Activated T-helper 17 cell treated with anti-CD3 and anti-CD28 coated beads, Interleukin-2, amount 50 U/mL, for 72 hours (primary cell): ENCODE data around the gene CASP8. TPM values are rescaled to one million over a fixed set of nuclear protein-coding genes. Genes with fewer than 3 reads are reported as not detected.
A peak's percentile ranks its signal among the peaks of the same experiment; 100 is the strongest.
"Not testable (repeated sequence)": the region's sequence is repeated elsewhere in the genome, so short reads cannot be mapped to it uniquely, and the experiment has no call there.

ENCODE experiments used
- ATAC-seq: fragments of 150-1000 bp; cut with Tn5 transposase; replicated peaks from 2 replicates; pipeline ENCODE4 v1.10.0; 2021; ENCODE audit warnings: mild to moderate bottlenecking, moderate library complexity
- H3K27ac Mint-ChIP-seq: one replicate; pipeline ENCODE4 v1.8.0; 2022; ENCODE audit warnings: mixed read lengths
- H3K27me3 Mint-ChIP-seq: one replicate; pipeline ENCODE4 v1.8.0; 2022; ENCODE audit warnings: mixed read lengths
- H3K36me3 Mint-ChIP-seq: one replicate; pipeline ENCODE4 v1.8.0; 2022; ENCODE audit warnings: low read depth, mild to moderate bottlenecking, mixed read lengths
- H3K4me1 Mint-ChIP-seq: one replicate; pipeline ENCODE4 v1.8.0; 2022; ENCODE audit warnings: mixed read lengths
- H3K4me3 Mint-ChIP-seq: one replicate; pipeline ENCODE4 v1.8.0; 2022; ENCODE audit warnings: mild to moderate bottlenecking, mixed read lengths
- H3K9me3 Mint-ChIP-seq: one replicate; pipeline ENCODE4 v1.8.0; 2022; ENCODE audit warnings: mixed read lengths
- total RNA-seq, 2 donors: library from RNA; stranded (reverse); gene quantifications; one replicate each; pipeline ENCODE4 v1.2.3, GENCODE V29; 2022

The CASP8 gene
- total RNA-seq, 2 donors from 2014 or later, result 119 to 128 TPM

DNA sequence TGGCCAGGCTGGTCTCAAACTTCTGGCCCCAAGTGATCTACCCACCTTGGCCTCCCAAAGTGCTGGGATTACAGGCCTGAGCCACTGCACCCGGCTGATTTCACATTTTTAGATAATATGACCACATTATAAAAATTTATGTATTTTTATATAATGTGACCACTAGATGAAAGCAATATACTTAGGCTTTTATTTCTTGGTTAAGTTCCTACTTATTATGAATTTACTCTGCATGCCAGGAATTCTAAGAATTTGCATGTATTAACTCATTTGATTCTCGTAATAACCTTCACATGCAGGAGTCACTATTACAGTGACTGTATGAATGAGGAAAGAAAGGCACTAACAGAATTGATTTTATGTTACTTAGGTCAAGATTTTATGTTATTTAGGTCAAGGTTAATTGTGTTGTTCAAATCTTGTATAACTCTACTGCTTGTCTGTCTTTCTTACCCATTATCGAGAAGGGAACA is 25.6 kb upstream of the CASP8 start:
- Mint-ChIP-seq H3K36me3 (peaks cover 64% of the 10 kb centered on the region), H3K9me3 (no peaks in the 10 kb centered on the region), H3K4me3 (peak overlapping the region; percentile 91), H3K27me3 (no peaks in the 10 kb centered on the region), H3K27ac (peak overlapping the region; percentile 87), H3K4me1 (peaks cover 28% of the 10 kb centered on the region)
- ATAC-seq, result no peak

DNA sequence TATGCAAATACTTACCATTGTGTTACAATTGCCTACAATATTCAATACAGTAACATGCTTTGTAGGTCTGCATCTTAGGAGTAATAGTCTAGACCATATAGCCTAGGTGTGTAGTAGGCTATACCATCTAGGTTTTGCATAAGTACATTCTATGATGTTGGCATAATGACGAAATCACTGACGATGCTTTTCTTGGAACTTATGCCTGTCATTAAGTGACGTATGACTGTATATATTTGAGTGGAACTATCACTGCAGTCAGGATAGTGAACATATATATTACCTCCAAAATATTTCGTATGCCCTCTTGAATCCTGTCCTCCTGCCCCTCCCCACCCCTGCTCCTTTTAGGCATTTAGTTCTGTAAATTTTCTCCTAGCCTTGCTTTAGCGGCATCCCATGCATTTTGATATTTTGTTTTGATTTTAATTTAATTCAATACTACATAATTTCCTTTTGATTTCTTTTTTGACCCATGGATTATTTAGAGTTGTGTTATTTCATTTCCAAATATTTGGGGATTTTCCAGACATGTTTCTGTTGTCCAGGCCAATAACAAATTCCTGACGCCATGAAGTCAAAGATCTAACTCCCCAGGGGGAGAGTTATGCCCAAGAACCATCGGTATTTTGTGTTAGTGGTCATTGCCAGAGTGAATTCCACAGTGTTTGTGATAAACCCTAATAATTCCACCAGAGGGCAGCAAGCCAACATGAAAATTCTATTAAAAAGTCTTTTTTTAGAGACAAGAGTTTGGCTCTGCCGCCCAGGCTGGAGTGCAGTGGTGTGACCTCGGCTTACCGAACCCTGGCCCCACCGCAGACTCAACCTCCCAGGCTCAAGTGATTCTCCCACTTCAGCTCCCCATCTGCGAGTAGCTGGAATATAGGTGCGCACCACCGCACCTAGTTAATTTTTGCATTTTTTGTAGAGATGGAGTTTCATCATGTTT is 24.2 kb upstream of the CASP8 start:
- peak; percentile 32 for ATAC-seq
- Mint-ChIP-seq H3K4me3 (peak overlapping the region; percentile 91), H3K4me1 (peaks cover 35% of the 10 kb centered on the region), H3K27ac (peak overlapping the region; percentile 87), H3K36me3 (peaks cover 78% of the 10 kb centered on the region), H3K9me3 (no peaks in the 10 kb centered on the region), H3K27me3 (no peaks in the 10 kb centered on the region)

DNA sequence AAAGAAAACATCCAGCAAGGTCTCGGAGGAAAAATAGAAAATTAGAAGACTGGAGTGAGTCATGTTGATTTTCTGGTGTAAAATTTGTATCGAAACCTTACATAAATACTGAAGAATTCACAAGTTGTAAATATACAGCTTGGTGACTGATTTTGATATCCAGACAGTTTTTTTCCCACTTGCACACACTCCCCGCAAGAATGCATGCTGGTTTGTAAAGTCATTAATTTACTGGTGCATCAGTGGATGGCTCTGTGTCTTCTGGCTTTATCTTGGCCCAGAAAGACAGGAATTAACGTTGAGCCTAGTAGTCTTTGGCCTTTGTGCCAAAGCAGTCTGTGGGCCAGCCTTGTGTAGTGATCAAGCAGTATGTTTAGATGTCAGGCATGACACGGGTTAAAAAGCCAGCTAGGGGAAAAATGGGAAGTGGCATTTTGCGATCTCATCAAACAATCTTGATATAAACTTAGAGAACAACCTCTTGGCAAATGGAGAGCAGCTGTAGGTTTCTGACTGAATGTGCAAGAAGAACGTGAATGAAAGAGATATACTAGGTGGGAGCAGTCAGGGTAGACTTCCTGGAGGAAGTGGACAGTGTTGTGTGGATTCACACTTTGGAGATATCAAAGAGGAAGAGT is 22.7 kb upstream of the CASP8 start:
- peaks cover 32% of the 10 kb centered on the region for H3K4me1 Mint-ChIP-seq
- no peak for ATAC-seq
- H3K27me3 Mint-ChIP-seq, result no peaks in the 10 kb centered on the region
- peak overlapping the region; percentile 91 for H3K4me3 Mint-ChIP-seq
- peak overlapping the region; percentile 87 for H3K27ac Mint-ChIP-seq
- peaks cover 86% of the 10 kb centered on the region for H3K36me3 Mint-ChIP-seq
- no peaks in the 10 kb centered on the region for H3K9me3 Mint-ChIP-seq

DNA sequence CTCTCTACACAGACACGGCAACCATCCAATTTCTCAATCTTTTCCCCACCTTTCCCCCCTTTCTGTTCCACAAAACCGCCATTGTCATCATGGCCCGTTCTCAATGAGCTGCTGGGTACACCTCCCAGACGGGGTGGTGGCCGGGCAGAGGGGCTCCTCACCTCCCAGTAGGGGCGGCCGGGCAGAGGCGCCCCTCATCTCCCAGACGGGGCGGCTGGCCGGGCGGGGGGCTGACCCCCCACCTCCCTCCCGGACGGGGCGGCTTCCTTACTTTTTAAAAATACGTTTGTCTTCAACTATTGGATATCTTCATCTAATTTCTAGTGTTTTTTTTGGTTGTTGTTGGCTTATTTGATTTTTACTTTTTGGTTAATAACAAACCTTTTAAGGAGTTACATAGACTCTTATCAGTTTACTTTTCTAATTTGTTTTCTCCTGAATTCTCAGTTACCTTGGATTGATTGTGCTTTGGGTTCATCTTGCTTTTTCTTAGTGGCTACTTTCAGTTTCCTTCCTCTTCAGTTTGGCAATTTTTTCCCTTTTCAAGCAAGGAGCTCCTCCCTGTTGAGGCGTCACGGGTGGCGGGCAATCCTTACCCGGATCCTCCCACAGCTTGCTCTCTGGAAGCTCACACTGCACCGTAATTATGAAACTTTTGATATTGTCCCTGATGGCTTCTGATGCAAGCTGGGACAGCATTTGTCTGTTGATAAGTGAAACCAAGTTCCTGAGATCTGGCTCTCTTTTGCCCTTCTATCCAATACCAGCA is 21.0 kb upstream of the CASP8 start:
- H3K9me3 Mint-ChIP-seq, H3K27me3 Mint-ChIP-seq: not testable (repeated sequence)
- H3K4me1 Mint-ChIP-seq, result peaks cover 35% of the 10 kb centered on the region
- peak overlapping the region; percentile 58 for H3K27ac Mint-ChIP-seq
- H3K36me3 Mint-ChIP-seq, result peaks cover 75% of the 10 kb centered on the region
- H3K4me3 Mint-ChIP-seq, result peak overlapping the region; percentile 53
- ATAC-seq, result peak; percentile 60

DNA sequence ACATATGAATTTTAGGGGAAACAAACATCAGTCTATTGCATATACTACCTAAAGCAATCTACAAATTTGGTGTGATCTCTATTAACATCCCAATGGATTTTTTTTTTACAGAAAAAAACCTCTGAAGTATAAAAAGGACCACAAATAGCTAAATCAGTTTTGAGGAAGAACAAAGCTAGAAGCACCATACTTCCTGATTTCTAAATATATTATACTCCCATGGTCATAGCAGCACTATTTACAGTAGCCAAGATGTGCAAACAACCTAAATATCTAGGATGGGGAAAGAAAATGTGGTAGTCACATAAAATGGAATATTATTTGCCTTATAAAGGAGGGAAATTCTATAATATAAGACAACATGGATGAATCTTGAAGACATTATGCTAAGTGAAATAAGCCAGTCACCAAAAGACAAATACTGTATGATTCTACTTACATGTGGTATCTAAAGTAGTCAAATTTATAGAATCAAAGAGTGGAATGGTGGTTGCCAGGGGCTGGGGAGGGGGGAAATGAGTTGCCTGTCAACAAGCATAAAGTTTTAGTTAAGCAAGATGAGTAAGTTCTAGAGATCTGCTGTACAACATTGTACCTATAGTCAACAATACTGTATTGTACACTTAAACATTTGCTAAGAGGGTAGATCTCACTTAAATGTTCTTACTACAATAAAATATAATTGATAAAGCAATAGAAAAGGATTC is 17.6 kb upstream of the CASP8 start:
- Mint-ChIP-seq H3K36me3 (peaks cover 50% of the 10 kb centered on the region), H3K9me3 (no peaks in the 10 kb centered on the region), H3K4me3 (no peak overlapping the region), H3K4me1 (peaks cover 37% of the 10 kb centered on the region), H3K27ac (peak overlapping the region; percentile 72), H3K27me3 (no peaks in the 10 kb centered on the region)
- ATAC-seq, result peak; percentile 47

DNA sequence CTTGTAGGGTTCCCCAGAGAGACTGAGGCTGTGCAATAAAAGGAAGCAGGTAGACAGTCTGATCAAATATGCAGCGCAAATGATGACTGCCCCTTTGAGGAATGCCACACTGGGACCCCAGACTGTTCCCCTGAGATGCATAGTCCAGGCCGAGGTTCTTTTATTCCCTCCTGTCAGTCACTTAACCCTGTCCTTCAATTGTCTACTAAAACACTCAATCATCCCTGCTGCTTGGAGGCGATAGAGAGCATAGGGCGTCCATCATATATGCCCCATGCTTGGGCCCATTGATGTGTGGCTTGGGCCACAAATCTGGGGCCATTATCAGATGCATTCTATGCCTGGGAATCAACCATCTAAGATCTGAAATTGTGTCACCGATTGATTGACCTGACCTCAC is 15.5 kb upstream of the CASP8 start:
- Mint-ChIP-seq H3K27me3 (no peaks in the 10 kb centered on the region), H3K27ac (peak overlapping the region; percentile 37), H3K4me1 (peaks cover 34% of the 10 kb centered on the region), H3K4me3 (no peak overlapping the region), H3K36me3 (peaks cover 30% of the 10 kb centered on the region), H3K9me3 (no peaks in the 10 kb centered on the region)
- no peak for ATAC-seq

DNA sequence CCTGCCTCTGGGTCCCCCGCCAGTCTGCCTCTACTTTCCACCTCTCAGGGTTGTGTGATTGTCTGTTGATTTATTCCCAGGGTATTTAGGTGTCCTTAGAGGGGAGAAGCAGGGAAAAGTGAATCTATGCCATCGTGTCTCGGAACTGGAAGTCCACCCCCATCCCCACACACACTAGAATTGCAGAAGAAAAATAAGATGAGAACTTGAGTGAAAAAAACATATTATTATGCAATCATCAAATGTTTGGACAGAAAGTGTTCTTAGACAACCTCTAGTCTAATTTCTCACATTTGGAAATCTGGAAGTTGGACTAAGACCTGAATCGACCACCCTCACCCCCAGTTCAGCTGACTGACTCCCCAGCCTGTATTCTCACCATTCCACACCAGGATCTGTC is 14.1 kb upstream of the CASP8 start:
- Mint-ChIP-seq H3K36me3 (peaks cover 28% of the 10 kb centered on the region), H3K4me1 (peaks cover 34% of the 10 kb centered on the region), H3K9me3 (no peaks in the 10 kb centered on the region), H3K27me3 (no peaks in the 10 kb centered on the region), H3K27ac (no peak overlapping the region), H3K4me3 (no peak overlapping the region)
- no peak for ATAC-seq

DNA sequence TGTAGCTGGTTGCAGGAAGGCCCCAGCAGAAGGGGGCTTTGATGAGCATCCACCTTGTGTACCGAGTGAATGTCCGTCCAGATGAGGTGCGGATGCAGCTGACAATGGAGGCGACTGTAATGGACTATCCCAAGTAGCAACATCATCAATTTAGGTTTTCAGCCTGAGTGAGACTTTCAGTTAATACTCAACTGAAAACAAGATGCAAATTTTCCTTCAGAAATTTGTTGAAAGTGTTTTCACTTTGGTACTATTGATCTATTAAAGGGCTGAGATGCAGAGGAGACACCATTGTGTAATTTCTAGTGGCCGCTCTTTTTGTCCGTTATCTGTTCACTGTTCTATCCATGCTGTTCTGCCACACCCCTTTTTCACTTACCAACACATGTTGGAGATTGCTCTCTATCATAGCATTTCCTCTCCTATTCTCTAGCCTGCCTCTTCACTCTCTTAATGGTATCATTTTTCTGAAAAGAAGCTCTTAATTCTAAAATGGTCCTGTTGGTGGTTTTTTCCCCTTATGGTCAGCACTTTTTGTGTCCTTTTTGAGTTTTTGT is 12.0 kb upstream of the CASP8 start:
- Mint-ChIP-seq H3K27ac (peak overlapping the region; percentile 0), H3K27me3 (no peaks in the 10 kb centered on the region), H3K4me1 (peaks cover 44% of the 10 kb centered on the region), H3K4me3 (no peak overlapping the region), H3K36me3 (peaks cover 30% of the 10 kb centered on the region), H3K9me3 (no peaks in the 10 kb centered on the region)
- no peak for ATAC-seq

DNA sequence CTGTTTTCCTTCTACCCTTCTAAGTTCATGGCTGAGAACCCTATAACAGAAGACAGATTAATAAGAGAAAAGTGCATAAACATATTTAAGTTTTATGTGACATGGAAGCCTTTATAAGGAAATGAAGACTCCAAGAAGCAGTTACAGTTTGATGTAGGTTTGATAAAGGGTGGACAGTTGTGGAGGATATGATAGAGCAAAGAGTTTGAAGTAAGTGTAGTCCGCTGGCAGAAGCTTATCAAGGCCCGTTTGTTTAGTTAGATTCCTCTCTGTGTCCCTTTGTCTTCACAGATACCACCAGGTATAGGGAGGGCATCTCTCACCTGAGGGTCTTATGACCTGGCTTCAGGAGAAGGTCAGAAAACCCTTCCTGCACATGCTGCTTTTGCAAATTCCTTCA is 10.4 kb upstream of the CASP8 start:
- no peak for ATAC-seq
- Mint-ChIP-seq H3K27me3 (no peaks in the 10 kb centered on the region), H3K27ac (peak overlapping the region; percentile 28), H3K36me3 (peaks cover 41% of the 10 kb centered on the region), H3K4me1 (peaks cover 53% of the 10 kb centered on the region), H3K4me3 (no peak overlapping the region), H3K9me3 (no peaks in the 10 kb centered on the region)

DNA sequence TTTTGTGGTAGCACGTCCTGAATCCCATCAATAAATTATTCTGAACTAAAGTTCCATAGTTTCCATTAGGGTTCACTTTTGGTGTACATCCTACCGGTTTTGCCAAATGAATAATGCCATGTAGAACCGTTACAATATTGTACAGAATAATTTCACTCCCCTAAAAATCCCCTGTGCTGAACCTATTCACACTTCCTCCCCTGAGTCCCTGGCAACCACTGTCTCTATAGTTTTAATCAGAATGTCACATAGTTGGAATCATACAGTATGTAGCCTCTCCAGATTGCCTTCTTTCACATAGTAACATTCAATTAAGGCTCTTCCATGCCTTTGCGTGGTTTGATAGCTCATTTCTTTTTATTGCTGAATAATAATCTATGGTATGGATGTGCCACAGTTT is 9.6 kb upstream of the CASP8 start:
- H3K4me3 Mint-ChIP-seq, result no peak overlapping the region
- H3K36me3 Mint-ChIP-seq, result peaks cover 45% of the 10 kb centered on the region
- H3K4me1 Mint-ChIP-seq, result peaks cover 53% of the 10 kb centered on the region
- no peaks in the 10 kb centered on the region for H3K9me3 Mint-ChIP-seq
- peak overlapping the region; percentile 20 for H3K27ac Mint-ChIP-seq
- ATAC-seq, result no peak
- no peaks in the 10 kb centered on the region for H3K27me3 Mint-ChIP-seq

DNA sequence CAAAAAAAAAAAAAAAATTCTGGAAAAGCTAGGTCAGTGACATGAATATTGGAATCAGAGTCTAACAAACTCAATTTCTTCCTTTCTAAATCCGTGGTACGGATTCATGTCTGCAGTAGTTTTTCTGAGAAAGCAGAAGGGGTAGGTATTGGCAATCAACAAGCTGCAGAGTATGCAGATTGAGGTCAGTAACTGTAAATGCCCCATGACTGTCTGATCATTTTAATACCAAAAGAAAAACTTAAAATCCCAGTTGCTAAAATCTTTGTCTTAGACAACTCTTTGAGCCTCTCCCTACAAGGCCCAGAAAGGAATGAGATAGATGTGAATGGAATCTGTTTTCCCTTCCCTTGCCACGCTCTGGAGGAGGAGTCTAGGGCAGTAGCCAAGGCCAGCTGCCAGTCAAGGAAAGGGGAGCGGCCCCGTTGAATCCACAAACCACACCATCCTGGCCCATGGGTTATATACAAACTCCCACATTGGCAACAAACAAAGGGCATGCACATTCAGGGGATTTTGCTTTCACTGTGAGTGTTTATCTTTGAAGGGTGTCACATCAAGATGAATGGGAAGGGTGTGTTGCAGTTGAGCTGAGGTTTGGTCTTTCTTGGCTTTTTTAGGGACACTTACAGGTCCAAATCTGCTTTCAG is 6.1 kb upstream of the CASP8 start:
- Mint-ChIP-seq H3K36me3 (peaks cover 65% of the 10 kb centered on the region), H3K9me3 (no peaks in the 10 kb centered on the region), H3K4me3 (peak overlapping the region; percentile 69)

DNA sequence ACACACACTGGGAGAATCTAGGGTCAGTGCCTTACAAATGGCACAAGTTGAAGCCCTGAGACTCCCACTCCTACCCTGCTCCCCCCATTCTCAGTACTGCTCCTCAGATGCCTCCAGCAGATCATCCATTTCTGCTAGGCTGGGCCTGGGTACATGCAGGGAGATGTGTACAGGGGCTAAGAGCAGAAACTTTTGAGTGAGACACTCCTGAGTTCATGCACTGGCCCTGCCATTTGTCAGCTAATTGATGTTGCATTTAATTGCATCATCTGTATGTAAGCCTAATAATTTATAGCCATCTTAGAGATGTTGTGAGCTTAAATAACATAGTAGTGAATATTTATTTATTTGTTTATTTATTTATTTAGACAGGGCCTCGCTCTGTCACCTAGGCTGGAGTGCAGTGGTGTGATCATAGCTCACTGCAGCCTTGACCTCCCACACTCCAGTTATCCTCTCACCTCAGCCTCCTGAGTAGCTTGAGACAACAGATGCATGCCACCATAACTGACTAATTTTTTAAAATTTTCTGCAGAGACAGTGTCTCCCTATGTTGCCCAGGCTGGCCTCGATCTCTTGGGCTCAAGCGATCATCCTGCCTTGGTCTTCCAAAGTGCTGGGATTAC is 4.8 kb upstream of the CASP8 start:
- Mint-ChIP-seq H3K27me3 (no peaks in the 10 kb centered on the region), H3K36me3 (peaks cover 65% of the 10 kb centered on the region), H3K4me1 (peaks cover 55% of the 10 kb centered on the region), H3K4me3 (peak overlapping the region; percentile 100), H3K27ac (peak overlapping the region; percentile 81), H3K9me3 (no peaks in the 10 kb centered on the region)
- ATAC-seq, result no peak

More for the DNA sequence above, 6.1 kb upstream of the CASP8 start:
- no peaks in the 10 kb centered on the region for H3K27me3 Mint-ChIP-seq
- peaks cover 56% of the 10 kb centered on the region for H3K4me1 Mint-ChIP-seq
- peak overlapping the region; percentile 81 for H3K27ac Mint-ChIP-seq
- peak; percentile 15 for ATAC-seq

DNA sequence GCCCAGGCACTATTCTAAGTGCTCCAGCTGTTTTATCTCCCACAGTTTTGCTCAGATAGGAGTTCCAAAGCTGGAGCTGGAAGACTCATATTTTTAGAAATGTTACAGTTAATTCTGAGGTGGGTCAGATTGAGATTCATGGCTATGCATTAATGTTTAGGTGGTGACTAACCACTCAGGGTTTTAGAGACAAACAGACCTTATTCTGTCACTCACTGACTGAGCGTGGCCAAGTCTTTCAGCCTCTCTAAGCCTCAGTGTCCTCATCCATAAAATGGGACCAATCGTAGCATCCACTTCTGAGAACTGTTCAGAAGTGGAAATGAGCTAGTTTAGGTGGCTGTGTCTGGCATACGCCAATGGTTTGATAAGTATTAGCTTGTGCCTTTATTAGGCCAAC is 4.3 kb upstream of the CASP8 start:
- peaks cover 51% of the 10 kb centered on the region for H3K4me1 Mint-ChIP-seq
- peaks cover 65% of the 10 kb centered on the region for H3K36me3 Mint-ChIP-seq
- H3K9me3 Mint-ChIP-seq, result no peaks in the 10 kb centered on the region
- H3K4me3 Mint-ChIP-seq, result peak overlapping the region; percentile 100
- peak overlapping the region; percentile 99 for H3K27ac Mint-ChIP-seq
- no peaks in the 10 kb centered on the region for H3K27me3 Mint-ChIP-seq
- ATAC-seq, result no peak
